Measurements from ENCODE around the gene RARS1. TPM values are rescaled to one million over a fixed set of nuclear protein-coding genes. Genes with fewer than 3 reads are reported as not detected.
A peak's percentile ranks its signal among the peaks of the same experiment; 100 is the strongest.

The RARS1 gene
- 10 to 100 TPM; 70.4 to 83.5 (median 82.8) TPM for polyA plus RNA-seq (ENCODE audit: insufficient read length in 3 of 3)
- long read RNA-seq, donor 1, transcript RARS-201 (15 exons, 2,146 nt) = major isoform, 12 of 27 reads
- long read RNA-seq, donor 1, partial matches to known transcripts = 15 of 27 reads
- long read RNA-seq, donor 1, other reads (novel, unspliced or antisense) = 0 of 27 reads
- long read RNA-seq, donor 2, transcript RARS-201 (15 exons, 2,146 nt) = major isoform, 15 of 54 reads
- long read RNA-seq, donor 2, partial matches to known transcripts = 38 of 54 reads
- long read RNA-seq, donor 2, other reads (novel, unspliced or antisense) = 0 of 54 reads
- long read RNA-seq, donor 3, transcript RARS-201 (15 exons, 2,146 nt) = major isoform, 9 of 35 reads
- long read RNA-seq, donor 3, partial matches to known transcripts = 25 of 35 reads
- long read RNA-seq, donor 3, other reads (novel, unspliced or antisense) = 0 of 35 reads
- long read RNA-seq, donor 4, transcript RARS-201 (15 exons, 2,146 nt) = major isoform, 19 of 77 reads
- long read RNA-seq, donor 4, partial matches to known transcripts = 57 of 77 reads
- long read RNA-seq, donor 4, other reads (novel, unspliced or antisense) = 0 of 77 reads
- long read RNA-seq, donor 5, partial matches to known transcripts = 15 of 19 reads
- long read RNA-seq, donor 5, other reads (novel, unspliced or antisense) = 0 of 19 reads
- long read RNA-seq, donor 6, transcript RARS-201 (15 exons, 2,146 nt) = major isoform, 15 of 34 reads
- long read RNA-seq, donor 6, partial matches to known transcripts = 13 of 34 reads
- long read RNA-seq, donor 6, other reads (novel, unspliced or antisense) = 0 of 34 reads
- long read RNA-seq, donor 7, transcript RARS-201 (15 exons, 2,146 nt) = major isoform, 7 of 60 reads
- long read RNA-seq, donor 7, partial matches to known transcripts = 51 of 60 reads
- long read RNA-seq, donor 7, other reads (novel, unspliced or antisense) = 0 of 60 reads
- long read RNA-seq, donor 8, transcript RARS-201 (15 exons, 2,146 nt) = major isoform, 6 of 36 reads
- long read RNA-seq, donor 8, partial matches to known transcripts = 29 of 36 reads
- long read RNA-seq, donor 8, other reads (novel, unspliced or antisense) = 0 of 36 reads
- long read RNA-seq, donor 9, transcript RARS-201 (15 exons, 2,146 nt) = major isoform, 22 of 91 reads
- long read RNA-seq, donor 9, partial matches to known transcripts = 69 of 91 reads
- long read RNA-seq, donor 9, other reads (novel, unspliced or antisense) = 0 of 91 reads
- long read RNA-seq, donor 10, transcript RARS-201 (15 exons, 2,146 nt) = major isoform, 8 of 25 reads
- long read RNA-seq, donor 10, partial matches to known transcripts = 14 of 25 reads
- long read RNA-seq, donor 10, other reads (novel, unspliced or antisense) = 0 of 25 reads
- long read RNA-seq, donor 11, partial matches to known transcripts = 25 of 29 reads
- long read RNA-seq, donor 11, other reads (novel, unspliced or antisense) = 0 of 29 reads
- long read RNA-seq, donor 12, transcript RARS-201 (15 exons, 2,146 nt) = major isoform, 19 of 43 reads
- long read RNA-seq, donor 12, partial matches to known transcripts = 21 of 43 reads
- long read RNA-seq, donor 12, other reads (novel, unspliced or antisense) = 0 of 43 reads
- long read RNA-seq, donor 13, partial matches to known transcripts = 0 of 3 reads
- long read RNA-seq, donor 13, other reads (novel, unspliced or antisense) = 0 of 3 reads
- long read RNA-seq, donor 14, transcript RARS-201 (15 exons, 2,146 nt) = major isoform, 11 of 87 reads
- long read RNA-seq, donor 14, partial matches to known transcripts = 74 of 87 reads
- long read RNA-seq, donor 14, other reads (novel, unspliced or antisense) = 0 of 87 reads
- long read RNA-seq, donor 15, transcript RARS-201 (15 exons, 2,146 nt) = major isoform, 22 of 49 reads
- long read RNA-seq, donor 15, partial matches to known transcripts = 22 of 49 reads
- long read RNA-seq, donor 15, other reads (novel, unspliced or antisense) = 0 of 49 reads
- long read RNA-seq, donor 16, transcript RARS-201 (15 exons, 2,146 nt) = major isoform, 8 of 34 reads
- long read RNA-seq, donor 16, partial matches to known transcripts = 26 of 34 reads
- long read RNA-seq, donor 16, other reads (novel, unspliced or antisense) = 0 of 34 reads

DNA sequence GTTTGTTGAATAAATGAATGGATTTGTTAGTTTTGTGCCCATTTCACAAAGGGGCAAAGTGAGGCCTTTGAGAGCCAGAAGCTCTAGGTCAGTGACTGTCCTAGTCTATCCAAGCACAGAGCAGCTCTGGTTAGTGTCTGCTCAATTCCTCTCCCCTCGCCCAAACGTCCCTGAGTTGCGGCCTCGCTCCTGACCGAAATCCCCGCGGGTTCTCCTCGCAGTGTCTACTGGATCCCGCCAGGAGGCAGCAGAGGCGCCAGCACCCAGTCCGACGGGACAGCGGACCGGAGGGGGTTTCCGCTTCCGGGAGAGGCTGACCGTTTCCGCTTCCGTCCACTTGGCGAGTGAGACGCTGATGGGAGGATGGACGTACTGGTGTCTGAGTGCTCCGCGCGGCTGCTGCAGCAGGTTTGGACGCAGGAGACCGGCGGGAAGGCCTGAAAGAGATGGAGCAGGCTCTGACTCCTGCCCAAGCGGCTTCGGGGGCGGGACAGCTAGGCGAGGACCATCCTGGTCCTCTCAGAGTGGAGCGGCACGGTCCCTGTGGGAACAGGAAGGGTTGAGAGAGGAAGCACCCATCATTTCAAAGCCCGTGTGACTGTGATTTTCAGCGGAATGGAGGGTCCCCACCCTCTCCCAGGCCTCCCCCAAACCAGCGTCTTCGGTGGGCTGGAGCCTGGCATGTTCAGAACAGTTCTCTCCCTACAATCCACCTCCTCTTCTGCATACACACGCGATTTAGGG, at the start of gene RARS1:
Gene RARS1, plus strand, starts transcription at position 336 of the 744 bp plus-strand sequence. Its CDS starts 28 bp downstream, at position 364.
- DNase-seq = peak; percentile 92

GRCh38 chr5:168438349-168438748, 47.9 kb upstream of the RARS1 start:
- no peak for DNase-seq

GRCh38 chr5:168443533-168443932, 42.7 kb upstream of the RARS1 start:
- DNase-seq = no peak

DNA sequence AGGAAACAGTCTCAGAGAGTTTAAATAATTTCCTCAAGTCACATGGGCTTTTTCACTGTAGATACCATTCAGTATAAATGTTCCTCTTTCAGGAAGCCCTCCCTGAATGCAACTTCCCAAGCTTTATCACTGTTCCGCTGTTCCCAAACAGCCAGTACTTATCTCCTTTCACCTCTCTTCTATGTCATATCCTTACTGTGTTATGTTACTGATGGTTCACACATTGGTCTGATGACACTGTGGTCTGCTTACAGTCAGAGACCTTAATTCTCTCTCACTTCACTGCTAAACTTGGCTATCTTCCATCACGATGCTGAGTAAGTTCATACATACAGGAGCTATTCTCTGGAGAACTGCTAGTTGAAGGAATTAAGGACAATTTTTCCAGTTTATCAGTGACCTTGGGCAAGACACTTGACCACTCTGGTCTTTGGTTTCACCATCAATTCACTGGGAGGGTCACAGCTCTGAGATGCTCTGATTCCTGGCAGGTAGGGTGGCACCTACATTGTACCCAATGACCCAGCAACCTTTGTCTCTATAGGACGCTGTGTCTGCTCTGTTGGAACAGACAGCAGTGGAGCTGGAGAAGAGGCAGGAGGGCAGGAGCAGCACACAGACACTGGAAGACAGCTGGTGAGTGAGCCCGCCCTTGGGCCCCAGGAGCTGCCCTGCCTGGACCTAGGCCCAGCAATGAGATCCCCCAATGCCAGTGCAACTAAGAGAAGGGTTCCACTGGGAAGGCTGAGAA, 42.1 kb upstream of the RARS1 start:
- DNase-seq = no peak

- DNase-seq = no peak
Measured at GRCh38 chr5:168446983-168447619, 39.2 kb upstream of the RARS1 start.

GRCh38 chr5:168447808-168448207, 38.5 kb upstream of the RARS1 start:
- no peak for DNase-seq

DNA sequence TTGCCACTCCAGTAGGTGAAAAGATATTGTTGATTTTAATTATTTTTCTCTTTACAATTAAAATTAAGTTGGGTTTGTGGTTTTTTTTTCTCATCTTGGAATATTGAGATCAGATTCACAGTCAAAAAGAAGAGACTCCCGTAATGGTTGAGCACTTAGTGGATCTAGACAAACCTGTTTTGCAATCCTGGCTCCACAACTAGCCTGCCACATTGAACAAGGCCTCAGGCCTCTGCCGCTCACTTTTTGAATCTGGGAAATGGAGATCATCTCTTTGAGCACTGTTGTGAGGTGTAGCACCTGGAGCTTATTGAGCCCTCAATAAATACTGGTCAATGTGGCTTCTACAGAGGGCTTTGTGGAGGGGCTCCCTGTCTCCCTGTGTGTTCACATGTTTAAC, 37.1 kb upstream of the RARS1 start:
- no peak for DNase-seq

DNA sequence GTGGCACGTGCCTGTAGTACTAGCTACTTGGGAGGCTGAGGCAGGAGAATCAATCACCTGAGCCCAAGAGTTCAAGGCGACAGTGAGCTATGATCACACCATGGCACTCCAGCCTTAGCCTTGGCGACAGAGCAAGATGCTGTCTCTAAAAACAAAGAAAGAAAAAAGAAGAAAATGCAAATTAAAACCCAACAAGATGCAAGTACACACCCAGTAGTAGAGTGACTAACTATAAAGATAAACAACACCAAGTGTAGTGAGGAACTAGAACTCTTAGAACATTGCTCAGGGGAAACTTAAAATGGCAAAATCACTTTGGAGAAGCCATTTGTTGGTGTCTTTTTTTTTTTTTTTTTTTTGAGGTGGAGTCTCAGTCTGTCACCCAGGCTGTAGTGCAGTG, 34.7 kb upstream of the RARS1 start:
- DNase-seq = no peak

GRCh38 chr5:168455201-168455600, 31.1 kb upstream of the RARS1 start:
- no peak for DNase-seq

- DNase-seq = no peak
Measured at GRCh38 chr5:168457542-168457941, 28.7 kb upstream of the RARS1 start.

DNA sequence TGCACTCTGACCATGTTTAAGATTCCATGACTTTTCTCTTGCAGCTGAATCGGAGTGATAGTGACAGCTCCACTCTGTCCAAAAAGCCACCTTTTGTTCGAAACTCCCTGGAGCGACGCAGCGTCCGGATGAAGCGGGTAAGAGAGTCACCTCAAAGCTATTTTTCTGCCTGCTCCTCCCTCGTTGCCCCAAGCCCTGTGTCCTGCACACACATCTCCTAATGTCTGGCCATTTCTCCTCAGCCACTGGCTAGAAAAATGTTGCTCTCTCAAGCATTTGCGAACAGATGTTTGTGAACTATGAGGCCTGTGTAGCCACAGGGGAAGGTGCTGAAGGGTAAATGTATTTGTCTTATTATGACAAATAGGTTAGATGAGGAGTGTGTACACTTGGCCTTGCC, 25.7 kb upstream of the RARS1 start:
- no peak for DNase-seq

GRCh38 chr5:168463081-168463480, 23.2 kb upstream of the RARS1 start:
- DNase-seq = no peak

DNA sequence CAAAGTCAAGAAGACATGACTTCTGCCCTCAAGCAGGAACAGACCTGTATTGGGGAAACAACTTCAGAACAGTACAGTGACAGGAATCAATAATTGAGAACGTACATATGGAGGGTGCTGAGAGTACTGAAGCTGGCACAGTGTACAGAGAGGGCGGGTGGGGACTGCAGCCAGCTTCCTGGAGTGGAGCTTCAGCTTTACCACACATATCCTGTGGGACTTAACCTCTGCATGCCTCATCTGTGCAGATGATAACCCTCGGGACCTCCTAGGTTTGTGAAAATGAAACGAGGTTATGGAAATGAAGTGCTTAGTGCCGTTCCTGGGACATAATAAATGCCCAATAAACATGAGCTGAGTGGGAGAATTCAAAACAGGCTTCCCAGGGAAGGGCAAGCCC, 22.1 kb upstream of the RARS1 start:
- DNase-seq = no peak

DNA sequence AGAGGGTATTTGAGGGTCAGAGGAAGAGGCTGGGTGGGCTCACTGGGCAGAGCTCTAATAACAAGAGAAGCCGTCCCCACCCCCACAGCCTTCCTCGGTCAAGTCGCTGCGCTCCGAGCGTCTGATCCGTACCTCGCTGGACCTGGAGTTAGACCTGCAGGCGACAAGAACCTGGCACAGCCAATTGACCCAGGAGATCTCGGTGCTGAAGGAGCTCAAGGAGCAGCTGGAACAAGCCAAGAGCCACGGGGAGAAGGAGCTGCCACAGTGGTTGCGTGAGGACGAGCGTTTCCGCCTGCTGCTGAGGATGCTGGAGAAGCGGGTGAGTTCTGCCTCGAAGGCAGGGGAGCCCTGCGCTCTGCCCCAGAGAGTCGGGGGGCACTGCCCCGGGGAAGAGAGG, 21.6 kb upstream of the RARS1 start:
- no peak for DNase-seq

GRCh38 chr5:168467755-168468330, 18.4 kb upstream of the RARS1 start:
- DNase-seq = no peak

DNA sequence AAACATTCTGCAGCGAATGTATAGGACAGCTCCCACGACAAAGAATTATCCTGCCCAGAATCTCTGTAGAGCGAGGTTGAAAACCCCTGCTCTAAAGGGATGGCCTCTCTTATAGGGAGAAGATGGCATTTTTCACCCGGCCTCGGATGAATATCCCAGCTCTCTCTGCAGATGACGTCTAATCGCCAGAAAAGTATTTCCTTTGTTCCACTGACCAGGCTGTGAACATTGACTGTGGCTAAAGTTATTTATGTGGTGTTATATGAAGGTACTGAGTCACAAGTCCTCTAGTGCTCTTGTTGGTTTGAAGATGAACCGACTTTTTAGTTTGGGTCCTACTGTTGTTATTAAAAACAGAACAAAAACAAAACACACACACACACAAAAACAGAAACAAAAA, 17.4 kb upstream of the RARS1 start:
- DNase-seq = no peak

DNA sequence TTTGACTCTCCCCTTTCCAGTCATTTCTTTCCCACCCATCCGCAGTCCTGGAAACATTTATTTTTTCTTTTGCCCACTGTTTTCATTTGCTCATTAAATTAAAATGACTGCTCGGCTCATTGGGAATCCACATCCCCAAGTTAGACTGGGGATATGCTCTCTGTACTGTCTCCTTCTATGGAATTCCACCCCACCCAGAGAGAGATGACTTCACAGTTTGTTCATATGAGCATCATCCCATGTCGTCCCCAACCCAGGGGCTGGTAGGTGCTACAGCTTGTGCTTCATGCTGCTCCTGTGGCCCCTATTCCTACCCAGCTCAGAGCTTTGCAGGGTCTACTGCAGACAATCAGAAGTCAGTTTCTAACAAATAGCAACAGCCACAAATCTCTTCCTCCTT, 16.5 kb upstream of the RARS1 start:
- DNase-seq = no peak

GRCh38 chr5:168471785-168472184, 14.5 kb upstream of the RARS1 start:
- no peak for DNase-seq
